WTC11 (cell line): ENCODE measurements around the gene SEC22A. TPM values are rescaled to one million over a fixed set of nuclear protein-coding genes. Genes with fewer than 3 reads are reported as not detected.

ENCODE experiments used
- ATAC-seq: fragments of 200-7000 bp; cut with Tn5 transposase; 2 replicates; pipeline ENCODE4 v1.10.0; 2021; ENCODE audit warnings: mild to moderate bottlenecking, moderate library complexity
- CTCF ChIA-PET: fragments of 300-600 bp; sonication (Branson Sonifier 250); formaldehyde crosslinking; loops from one replicate; lab custom pipeline; 2021; ENCODE audit warnings: antibody characterized with exemption; lab: Charles Lee
- POLR2A ChIA-PET: fragments of 350-600 bp; sonication (Branson Sonifier 250); formaldehyde crosslinking; loops from one replicate; lab custom pipeline; 2021; ENCODE audit warnings: antibody characterized with exemption; lab: Charles Lee
- DNase-seq: peaks from one replicate; pipeline ENCODE4 v3.0.0; 2021; ENCODE audit warnings: low spot score
- H3K27ac Mint-ChIP-seq: 2 replicates; pipeline ENCODE4 v1.8.0; 2021; ENCODE audit warnings: mixed read lengths
- H3K27me3 Mint-ChIP-seq: 2 replicates; pipeline ENCODE4 v1.8.0; 2021; ENCODE audit warnings: low read depth, mild to moderate bottlenecking, moderate library complexity, mixed read lengths
- H3K36me3 Mint-ChIP-seq: 2 replicates; pipeline ENCODE4 v1.8.0; 2021; ENCODE audit warnings: mixed read lengths
- H3K4me1 Mint-ChIP-seq: 2 replicates; pipeline ENCODE4 v1.8.0; 2022; ENCODE audit warnings: mixed read lengths
- H3K4me3 Mint-ChIP-seq: 2 replicates; pipeline ENCODE4 v1.8.0; 2021; ENCODE audit warnings: mild to moderate bottlenecking, moderate library complexity, mixed read lengths
- H3K9me3 Mint-ChIP-seq: 2 replicates; pipeline ENCODE4 v1.8.0; 2021; ENCODE audit warnings: mixed read lengths
- GRHL2 ChIP-seq: fragments of 250-450 bp; sonication (Bioruptor Pico); IDR thresholded peaks from 2 replicates; pipeline ENCODE4 v1.8.0; 2022; ENCODE audit warnings: mild to moderate bottlenecking, moderate library complexity; ENCODE audit not compliant: insufficient replicate concordance, severe bottlenecking
- IRF2 ChIP-seq: sonication (generic); formaldehyde crosslinking; IDR thresholded peaks from 2 replicates; pipeline ENCODE4 v1.8.0; 2022; ENCODE audit warnings: low read depth, missing genetic modification reagents, borderline replicate concordance
- NR3C1 ChIP-seq: sonication (generic); formaldehyde crosslinking; conservative IDR thresholded peaks from 2 replicates; pipeline ENCODE4 v1.8.1; 2023; ENCODE audit warnings: low read depth, mild to moderate bottlenecking, missing genetic modification reagents
- SMAD3 ChIP-seq: sonication (generic); formaldehyde crosslinking; IDR thresholded peaks from 2 replicates; pipeline ENCODE4 v1.8.0; 2022; ENCODE audit warnings: missing genetic modification reagents, mild to moderate bottlenecking, borderline replicate concordance
- SP1 ChIP-seq: sonication (generic); formaldehyde crosslinking; conservative IDR thresholded peaks from 2 replicates; pipeline ENCODE4 v1.8.1; 2022; ENCODE audit warnings: missing genetic modification reagents
- TCF7 ChIP-seq: sonication (generic); formaldehyde crosslinking; IDR thresholded peaks from 2 replicates; pipeline ENCODE4 v1.8.0; 2022; ENCODE audit warnings: mild to moderate bottlenecking, low read depth, missing genetic modification reagents, moderate library complexity
- ZBTB43 ChIP-seq: sonication (generic); formaldehyde crosslinking; IDR thresholded peaks from 2 replicates; pipeline ENCODE4 v1.8.1; 2023; ENCODE audit warnings: mild to moderate bottlenecking, missing genetic modification reagents
- ZNF317 ChIP-seq: sonication (generic); formaldehyde crosslinking; IDR thresholded peaks from 2 replicates; pipeline ENCODE4 v1.8.1; 2023; ENCODE audit warnings: low read depth, mild to moderate bottlenecking, moderate library complexity, missing genetic modification reagents, borderline replicate concordance
- ZNF396 ChIP-seq: fragments of 250-450 bp; sonication (Bioruptor Pico); IDR thresholded peaks from 2 replicates; pipeline ENCODE4 v1.8.0; 2021; ENCODE audit warnings: mild to moderate bottlenecking, moderate library complexity, borderline replicate concordance
- ZNF532 ChIP-seq: fragments of 250-450 bp; sonication (Bioruptor Pico); IDR thresholded peaks from 2 replicates; pipeline ENCODE4 v1.9.0; 2021; ENCODE audit warnings: mild to moderate bottlenecking, borderline replicate concordance
- total RNA-seq: library from RNA; stranded (reverse); gene quantifications from 3 replicates; pipeline ENCODE4 v1.2.3, GENCODE V29; 2021
- TF ChIP-seq, protein P1 (sequence below): fragments of 250-450 bp; sonication (Bioruptor Pico); IDR thresholded peaks from 2 replicates; pipeline ENCODE4 v2.1.2; 2022; ENCODE audit warnings: mild to moderate bottlenecking, moderate library complexity
- TF ChIP-seq, protein P2 (sequence below): fragments of 250-450 bp; sonication (Bioruptor Pico); conservative IDR thresholded peaks from 2 replicates; pipeline ENCODE4 v1.9.0; 2021; ENCODE audit warnings: mild to moderate bottlenecking
- TF ChIP-seq, protein P3 (sequence below): sonication (generic); formaldehyde crosslinking; IDR thresholded peaks from 2 replicates; pipeline ENCODE4 v1.8.0; 2023; ENCODE audit warnings: mild to moderate bottlenecking, missing genetic modification reagents
- TF ChIP-seq, protein P4 (sequence below): sonication (generic); formaldehyde crosslinking; IDR thresholded peaks from 2 replicates; pipeline ENCODE4 v1.8.0; 2022; ENCODE audit warnings: mild to moderate bottlenecking, missing genetic modification reagents
- TF ChIP-seq, protein P5 (sequence below): fragments of 250-450 bp; sonication (Bioruptor Pico); IDR thresholded peaks from 2 replicates; pipeline ENCODE4 v1.9.0; 2021; ENCODE audit warnings: moderate library complexity, mild to moderate bottlenecking, inconsistent platforms, borderline replicate concordance

SEC22A gene
- total RNA-seq, 1 experiment from 2014 or later: 12.6 TPM

- CTCF ChIA-PET: no interaction called here
- no peaks in the 10 kb centered on the region for H3K27me3 Mint-ChIP-seq
- TF ChIP-seq ZBTB43: no peak
- TF ChIP-seq, protein P1, sequence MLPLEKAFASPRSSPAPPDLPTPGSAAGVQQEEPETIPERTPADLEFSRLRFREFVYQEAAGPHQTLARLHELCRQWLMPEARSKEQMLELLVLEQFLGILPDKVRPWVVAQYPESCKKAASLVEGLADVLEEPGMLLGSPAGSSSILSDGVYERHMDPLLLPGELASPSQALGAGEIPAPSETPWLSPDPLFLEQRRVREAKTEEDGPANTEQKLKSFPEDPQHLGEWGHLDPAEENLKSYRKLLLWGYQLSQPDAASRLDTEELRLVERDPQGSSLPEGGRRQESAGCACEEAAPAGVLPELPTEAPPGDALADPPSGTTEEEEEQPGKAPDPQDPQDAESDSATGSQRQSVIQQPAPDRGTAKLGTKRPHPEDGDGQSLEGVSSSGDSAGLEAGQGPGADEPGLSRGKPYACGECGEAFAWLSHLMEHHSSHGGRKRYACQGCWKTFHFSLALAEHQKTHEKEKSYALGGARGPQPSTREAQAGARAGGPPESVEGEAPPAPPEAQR: no peak
- no peak for TF ChIP-seq SP1 (CRISPR knock-in tag)
- TF ChIP-seq ZNF396: no peak
- no peak for TF ChIP-seq TCF7 (CRISPR knock-in tag)
- no peak for TF ChIP-seq NR3C1 (CRISPR knock-in tag)
- TF ChIP-seq, all 79 proteins: peak for 0
- Mint-ChIP-seq H3K9me3 (no peaks in the 10 kb centered on the region), H3K4me1 (peaks cover 6% of the 10 kb centered on the region; the same call in 1 of the 2 replicates), H3K4me3 (no peak overlapping the region), H3K36me3 (no peaks in the 10 kb centered on the region), H3K27ac (no peak overlapping the region)
- DNase-seq (no peak), ATAC-seq (no peak)
- POLR2A ChIA-PET: no interaction called here
These were observed 38.0 kb downstream of the SEC22A start for GRCh38 chr3:123239756-123240155.

GRCh38 chr3:123244128-123244527, 42.4 kb downstream of the SEC22A start:
- H3K9me3 Mint-ChIP-seq: no peaks in the 10 kb centered on the region
- no peaks in the 10 kb centered on the region for H3K27me3 Mint-ChIP-seq
- ChIA-PET POLR2A (no interaction called here), CTCF (no interaction called here)
- DNase-seq (no peak), ATAC-seq (no peak)
- no peaks in the 10 kb centered on the region for H3K36me3 Mint-ChIP-seq
- H3K27ac Mint-ChIP-seq: no peak overlapping the region
- peaks cover 6% of the 10 kb centered on the region; the same call in 1 of the 2 replicates for H3K4me1 Mint-ChIP-seq
- no peak overlapping the region for H3K4me3 Mint-ChIP-seq
- TF ChIP-seq SMAD3 (CRISPR knock-in tag): no peak
- TF ChIP-seq ZNF317 (CRISPR knock-in tag): no peak
- TF ChIP-seq, protein P2, sequence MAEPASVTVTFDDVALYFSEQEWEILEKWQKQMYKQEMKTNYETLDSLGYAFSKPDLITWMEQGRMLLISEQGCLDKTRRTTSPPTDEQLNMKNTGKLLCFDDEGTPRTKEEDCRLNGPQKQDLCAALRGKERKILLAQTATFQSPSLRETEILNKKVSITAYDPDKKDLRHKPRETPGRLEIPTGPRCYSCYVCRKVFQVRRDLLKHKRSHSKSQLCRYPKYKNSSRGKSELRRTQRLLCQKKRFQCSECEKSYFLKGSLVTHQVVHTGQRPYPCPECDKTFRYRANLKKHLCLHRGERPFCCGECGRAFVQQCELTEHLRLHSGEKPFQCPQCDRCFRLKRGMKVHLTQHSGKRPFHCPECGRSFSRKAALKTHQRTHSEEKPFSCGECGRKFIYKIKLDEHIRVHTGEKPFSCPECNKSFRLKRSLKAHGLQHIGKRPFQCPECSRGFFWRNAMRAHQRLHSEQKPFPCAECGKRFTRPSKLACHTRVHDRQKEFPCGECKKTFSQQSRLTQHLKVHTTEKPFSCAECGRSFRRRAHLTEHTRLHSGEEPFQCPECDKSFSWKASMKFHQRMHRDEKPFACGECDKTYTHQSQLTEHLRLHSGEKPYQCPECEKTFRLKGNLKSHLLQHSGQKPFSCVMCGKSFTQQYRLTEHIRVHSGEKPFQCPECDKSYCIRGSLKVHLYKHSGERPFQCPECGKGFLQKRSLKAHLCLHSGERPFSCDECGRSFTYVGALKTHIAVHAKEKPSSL: no peak
- no peak for TF ChIP-seq GRHL2
- TF ChIP-seq, protein P3, sequence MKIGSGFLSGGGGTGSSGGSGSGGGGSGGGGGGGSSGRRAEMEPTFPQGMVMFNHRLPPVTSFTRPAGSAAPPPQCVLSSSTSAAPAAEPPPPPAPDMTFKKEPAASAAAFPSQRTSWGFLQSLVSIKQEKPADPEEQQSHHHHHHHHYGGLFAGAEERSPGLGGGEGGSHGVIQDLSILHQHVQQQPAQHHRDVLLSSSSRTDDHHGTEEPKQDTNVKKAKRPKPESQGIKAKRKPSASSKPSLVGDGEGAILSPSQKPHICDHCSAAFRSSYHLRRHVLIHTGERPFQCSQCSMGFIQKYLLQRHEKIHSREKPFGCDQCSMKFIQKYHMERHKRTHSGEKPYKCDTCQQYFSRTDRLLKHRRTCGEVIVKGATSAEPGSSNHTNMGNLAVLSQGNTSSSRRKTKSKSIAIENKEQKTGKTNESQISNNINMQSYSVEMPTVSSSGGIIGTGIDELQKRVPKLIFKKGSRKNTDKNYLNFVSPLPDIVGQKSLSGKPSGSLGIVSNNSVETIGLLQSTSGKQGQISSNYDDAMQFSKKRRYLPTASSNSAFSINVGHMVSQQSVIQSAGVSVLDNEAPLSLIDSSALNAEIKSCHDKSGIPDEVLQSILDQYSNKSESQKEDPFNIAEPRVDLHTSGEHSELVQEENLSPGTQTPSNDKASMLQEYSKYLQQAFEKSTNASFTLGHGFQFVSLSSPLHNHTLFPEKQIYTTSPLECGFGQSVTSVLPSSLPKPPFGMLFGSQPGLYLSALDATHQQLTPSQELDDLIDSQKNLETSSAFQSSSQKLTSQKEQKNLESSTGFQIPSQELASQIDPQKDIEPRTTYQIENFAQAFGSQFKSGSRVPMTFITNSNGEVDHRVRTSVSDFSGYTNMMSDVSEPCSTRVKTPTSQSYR: no peak
- TF ChIP-seq IRF2 (CRISPR knock-in tag): no peak
- no peak for TF ChIP-seq ZNF532 (CRISPR knock-in tag)
- TF ChIP-seq, protein P1: no peak
- TF ChIP-seq, protein P4, sequence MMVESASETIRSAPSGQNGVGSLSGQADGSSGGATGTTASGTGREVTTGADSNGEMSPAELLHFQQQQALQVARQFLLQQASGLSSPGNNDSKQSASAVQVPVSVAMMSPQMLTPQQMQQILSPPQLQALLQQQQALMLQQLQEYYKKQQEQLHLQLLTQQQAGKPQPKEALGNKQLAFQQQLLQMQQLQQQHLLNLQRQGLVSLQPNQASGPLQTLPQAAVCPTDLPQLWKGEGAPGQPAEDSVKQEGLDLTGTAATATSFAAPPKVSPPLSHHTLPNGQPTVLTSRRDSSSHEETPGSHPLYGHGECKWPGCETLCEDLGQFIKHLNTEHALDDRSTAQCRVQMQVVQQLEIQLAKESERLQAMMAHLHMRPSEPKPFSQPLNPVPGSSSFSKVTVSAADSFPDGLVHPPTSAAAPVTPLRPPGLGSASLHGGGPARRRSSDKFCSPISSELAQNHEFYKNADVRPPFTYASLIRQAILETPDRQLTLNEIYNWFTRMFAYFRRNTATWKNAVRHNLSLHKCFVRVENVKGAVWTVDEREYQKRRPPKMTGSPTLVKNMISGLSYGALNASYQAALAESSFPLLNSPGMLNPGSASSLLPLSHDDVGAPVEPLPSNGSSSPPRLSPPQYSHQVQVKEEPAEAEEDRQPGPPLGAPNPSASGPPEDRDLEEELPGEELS: no peak
- TF ChIP-seq, protein P5, sequence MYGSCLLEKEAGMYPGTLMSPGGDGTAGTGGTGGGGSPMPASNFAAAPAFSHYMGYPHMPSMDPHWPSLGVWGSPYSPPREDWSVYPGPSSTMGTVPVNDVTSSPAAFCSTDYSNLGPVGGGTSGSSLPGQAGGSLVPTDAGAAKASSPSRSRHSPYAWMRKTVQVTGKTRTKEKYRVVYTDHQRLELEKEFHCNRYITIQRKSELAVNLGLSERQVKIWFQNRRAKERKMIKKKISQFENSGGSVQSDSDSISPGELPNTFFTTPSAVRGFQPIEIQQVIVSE (CRISPR knock-in tag): no peak
